Liver (tissue), 9 donors: ENCODE results near the gene SRRM1. TPM values are rescaled to one million over a fixed set of nuclear protein-coding genes. Genes with fewer than 3 reads are reported as not detected.
"Not testable (repeated sequence)": the region's sequence is repeated elsewhere in the genome, so short reads cannot be mapped to it uniquely, and the experiment has no call there.

ENCODE experiments used
- DNase-seq: peaks from one replicate; pipeline ENCODE4 v3.0.0-alpha.2; 2017; ENCODE audit warnings: low spot score
- H3K27ac ChIP-seq, 2 donors: one replicate each; pipeline ENCODE4 v1.7.0; 2013; ENCODE audit warnings: inconsistent platforms in 2 of 2, low read length in 2 of 2, control low read depth in 1 of 2, low read depth in 1 of 2, mild to moderate bottlenecking in 1 of 2
- H3K27me3 ChIP-seq, 4 donors: one replicate each; pipeline versions ENCODE4 v1.6.1 to v1.7.0; 2013; ENCODE audit warnings: low read length in 3 of 4, inconsistent platforms in 1 of 4, mild to moderate bottlenecking in 1 of 4, moderate library complexity in 1 of 4; ENCODE audit not compliant: control insufficient read depth in 4 of 4, insufficient read depth in 4 of 4
- H3K36me3 ChIP-seq, 4 donors: one replicate each; pipeline versions ENCODE4 v1.6.1 to v1.7.0; 2013; ENCODE audit warnings: low read length in 3 of 4, mild to moderate bottlenecking in 3 of 4, low read depth in 1 of 4, moderate library complexity in 1 of 4; ENCODE audit not compliant: control insufficient read depth in 4 of 4, insufficient read depth in 3 of 4
- H3K4me1 ChIP-seq, 4 donors: one replicate each; pipeline versions ENCODE4 v1.6.1 to v1.7.0; 2013; ENCODE audit warnings: low read length in 3 of 4, mild to moderate bottlenecking in 3 of 4, moderate library complexity in 1 of 4; ENCODE audit not compliant: control insufficient read depth in 4 of 4, insufficient read depth in 4 of 4
- H3K4me3 ChIP-seq, 3 donors: one replicate each; pipeline versions ENCODE4 v1.6.1 to v1.7.0; 2013; ENCODE audit warnings: low read length in 3 of 3, control low read depth in 1 of 3, low read depth in 1 of 3, mild to moderate bottlenecking in 1 of 3
- H3K9ac ChIP-seq, 2 donors: one replicate each; pipeline ENCODE4 v1.7.0; 2013; ENCODE audit warnings: low read length in 2 of 2, mild to moderate bottlenecking in 2 of 2, moderate library complexity in 2 of 2, control low read depth in 1 of 2, low read depth in 1 of 2
- H3K9me3 ChIP-seq, 4 donors: one replicate each; pipeline versions ENCODE4 v1.6.1 to v1.7.0; 2013; ENCODE audit warnings: low read length in 3 of 4; ENCODE audit not compliant: control insufficient read depth in 4 of 4
- EGR1 ChIP-seq, 2 donors: IDR thresholded peaks; 2 replicates each; pipeline ENCODE4 v1.6.1; 2016 to 2018; ENCODE audit warnings: antibody characterized with exemption in 2 of 2, low read depth in 2 of 2
- HNF4A ChIP-seq, 2 donors: conservative IDR thresholded peaks; 2 replicates each; pipeline ENCODE4 v1.6.1; 2016; ENCODE audit warnings: antibody characterized with exemption in 2 of 2, mild to moderate bottlenecking in 2 of 2
- HNF4G ChIP-seq: IDR thresholded peaks from 2 replicates; pipeline ENCODE4 v1.6.1; 2016; ENCODE audit warnings: antibody characterized with exemption
- NR2F2 ChIP-seq: IDR thresholded peaks from 2 replicates; pipeline ENCODE4 v1.6.1; 2016; ENCODE audit warnings: antibody characterized with exemption
- RAD21 ChIP-seq, 2 donors: IDR thresholded peaks; 2 replicates each; pipeline ENCODE4 v1.6.1; 2016; ENCODE audit warnings: antibody characterized with exemption in 2 of 2, mild to moderate bottlenecking in 2 of 2
- RXRA ChIP-seq, 2 donors: IDR thresholded peaks; 2 replicates each; pipeline ENCODE4 v1.6.1; 2017 to 2018; ENCODE audit warnings: antibody characterized with exemption in 2 of 2, mild to moderate bottlenecking in 1 of 2
- SP1 ChIP-seq: IDR thresholded peaks from 2 replicates; pipeline ENCODE4 v1.6.1; 2018; ENCODE audit warnings: antibody characterized with exemption, mild to moderate bottlenecking
- WGBS: extraction: QIAGEN DNeasy Blood & Tissue Kit; methylation state at CpG from one replicate; pipeline ENCODE4 v1.1.7; 2013; 5-methylcytosine and 5-hydroxymethylcytosine counted together
- polyA plus RNA-seq, 2 donors: library from polyadenylated mRNA; stranded (reverse) in 1 of 2; unstranded in 1 of 2; fragments of 200-250 nt in 1 of 2; fragments of >200 nt in 1 of 2; fragmentation: Nextera tagmentation in 1 of 2; extraction: Ambion mirVana in 1 of 2; gene quantifications; one replicate each; pipeline versions ENCODE4 v1.2.1 to v1.2.3, GENCODE V29; 2013 to 2015
- total RNA-seq, 2 donors: library from RNA; depleted of rRNA; stranded (reverse); fragments of >200 nt; gene quantifications; one replicate each; pipeline ENCODE4 v1.2.3, GENCODE V29; 2014
- TF ChIP-seq, protein P1 (sequence below): IDR thresholded peaks from 2 replicates; pipeline ENCODE4 v1.6.1; 2016; ENCODE audit warnings: antibody characterized with exemption
- donor health status: healthy.
- donor health status: healthy.
- donor health status: healthy.
- donor health status: healthy.
- donor health status: healthy.

SRRM1 gene
- total and polyA plus RNA-seq, 4 donors, result 18.4 to 66.0 (median 31.6) TPM

DNA sequence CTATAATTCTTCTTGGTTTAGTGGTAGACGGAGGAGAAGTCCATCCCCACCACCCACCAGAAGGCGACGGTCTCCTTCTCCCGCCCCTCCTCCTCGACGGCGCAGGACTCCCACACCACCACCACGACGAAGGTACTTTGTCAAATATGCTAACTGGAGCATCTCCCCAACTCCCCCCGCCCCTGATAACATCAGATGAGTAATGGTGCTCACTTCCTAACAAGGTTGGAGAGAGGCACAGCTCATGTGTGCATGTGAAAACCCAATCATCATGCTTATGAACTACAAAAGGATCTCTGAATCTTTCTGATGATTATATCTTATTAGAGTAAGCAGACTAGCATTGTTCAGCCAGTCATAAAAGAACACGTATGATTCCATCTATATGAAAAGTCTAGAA lies 23.7 kb downstream of the SRRM1 start:
- TF ChIP-seq RAD21 (IDR thresholded peaks at IDR 0.05) (no peak), RXRA (IDR thresholded peaks at IDR 0.05) (no peak), HNF4G (no peak), SP1 (no peak), NR2F2 (no peak)
- TF ChIP-seq, protein P1, sequence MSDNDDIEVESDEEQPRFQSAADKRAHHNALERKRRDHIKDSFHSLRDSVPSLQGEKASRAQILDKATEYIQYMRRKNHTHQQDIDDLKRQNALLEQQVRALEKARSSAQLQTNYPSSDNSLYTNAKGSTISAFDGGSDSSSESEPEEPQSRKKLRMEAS, result no peak
- H3K9ac ChIP-seq, result no peak overlapping the region
- peaks cover 1 to 7% (median 5%) of the 10 kb centered on the region in 4 donors for H3K4me1 ChIP-seq
- no peaks in the 10 kb centered on the region for H3K27me3 ChIP-seq
- H3K9me3 ChIP-seq, result no peaks in the 10 kb centered on the region
- H3K27ac ChIP-seq, result no peak overlapping the region
- DNase-seq, result no peak
- no peak overlapping the region for H3K4me3 ChIP-seq
- 91% methylated on average over 11 of the region's 11 CpGs for WGBS
- peaks cover 23 to 88% (median 78%) of the 10 kb centered on the region in 4 donors for H3K36me3 ChIP-seq

- 91% methylated on average over 4 of the region's 4 CpGs for WGBS
- H3K27me3 ChIP-seq, H3K27ac ChIP-seq: not testable (repeated sequence)
Measured at GRCh38 chr1:24671372-24671771, 28.3 kb downstream of the SRRM1 start.

DNA sequence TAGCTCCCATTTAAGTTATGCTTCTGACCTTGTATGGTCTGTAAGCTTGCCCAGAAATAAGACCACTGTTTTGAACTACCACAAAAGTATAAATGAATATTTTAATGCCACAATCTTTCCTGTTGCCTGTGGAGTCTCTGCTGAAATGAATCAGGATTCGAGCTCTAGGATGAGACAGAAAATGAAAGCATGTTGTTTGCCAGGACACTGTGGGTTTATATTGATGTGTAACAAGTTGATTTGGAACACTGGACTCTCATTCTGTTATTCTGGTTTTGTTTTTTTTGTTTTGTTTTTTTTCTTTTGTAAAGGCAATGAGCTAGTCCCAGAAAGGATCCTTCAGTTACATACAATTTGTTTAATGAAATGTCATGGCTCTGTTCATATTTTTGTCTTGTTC lies 29.6 kb downstream of the SRRM1 start:
- 15% methylated on average over 1 of the region's 1 CpG for WGBS
- not testable (repeated sequence) for DNase-seq

More at GRCh38 chr1:24671372-24671771, 28.3 kb downstream of the SRRM1 start:
- peaks cover 15 to 66% (median 57%) of the 10 kb centered on the region in 4 donors for H3K36me3 ChIP-seq
- not testable (repeated sequence) for H3K9ac ChIP-seq, H3K9me3 ChIP-seq, DNase-seq, H3K4me3 ChIP-seq
- H3K4me1 ChIP-seq, result peaks cover 0 to 13% (median 5%) of the 10 kb centered on the region in 4 donors

GRCh38 chr1:24673341-24673740 lies 30.2 kb downstream of the SRRM1 start:
- no peak for TF ChIP-seq EGR1 (IDR thresholded peaks at IDR 0.05; ENCODE audit: low read depth in 2 of 2)
- DNase-seq, result no peak
- 95% methylated on average over 6 of the region's 6 CpGs for WGBS

More for the DNA sequence above, 29.6 kb downstream of the SRRM1 start:
- Histone ChIP-seq H3K36me3 (peaks cover 15 to 59% (median 47%) of the 10 kb centered on the region in 4 donors), H3K4me1 (peaks cover 0 to 13% (median 5%) of the 10 kb centered on the region in 4 donors)
- not testable (repeated sequence) for H3K27me3 ChIP-seq, H3K27ac ChIP-seq, H3K4me3 ChIP-seq, H3K9ac ChIP-seq, H3K9me3 ChIP-seq
- TF ChIP-seq HNF4A (conservative IDR thresholded peaks at IDR 0.05), result peak in 1 of 2 donors; percentile 14

DNA sequence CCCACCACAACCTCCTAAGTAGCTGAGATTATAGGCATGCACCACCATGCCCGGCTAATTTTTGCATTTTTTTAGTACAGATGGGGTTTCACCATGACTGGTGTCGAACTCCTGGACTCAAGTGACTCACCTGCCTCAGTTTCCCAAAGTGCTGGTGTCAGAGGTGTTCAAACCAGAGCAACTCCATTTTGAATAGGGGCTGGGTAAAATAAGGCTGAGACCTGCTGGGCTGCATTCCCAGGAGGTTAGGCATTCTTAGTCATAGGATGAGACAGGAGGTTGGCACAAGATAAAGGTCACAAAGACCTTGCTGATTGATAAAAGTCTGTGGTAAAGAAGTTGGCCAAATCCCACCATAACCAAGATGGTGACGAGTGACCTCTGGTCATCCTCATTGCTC lies 35.3 kb downstream of the SRRM1 start:
- H3K27me3 ChIP-seq, H3K9ac ChIP-seq, H3K4me3 ChIP-seq, H3K27ac ChIP-seq, H3K4me1 ChIP-seq, H3K9me3 ChIP-seq, DNase-seq: not testable (repeated sequence)
- peaks cover 6 to 23% (median 14%) of the 10 kb centered on the region in 4 donors for H3K36me3 ChIP-seq
- 96% methylated on average over 3 of the region's 3 CpGs for WGBS

More at GRCh38 chr1:24673341-24673740, 30.2 kb downstream of the SRRM1 start:
- H3K27me3 ChIP-seq, result no peaks in the 10 kb centered on the region
- H3K4me3 ChIP-seq, result no peak overlapping the region
- H3K36me3 ChIP-seq, result peaks cover 15 to 55% (median 43%) of the 10 kb centered on the region in 4 donors
- H3K9ac ChIP-seq, result no peak overlapping the region
- H3K9me3 ChIP-seq, result no peaks in the 10 kb centered on the region
- H3K4me1 ChIP-seq, result peaks cover 0 to 13% (median 5%) of the 10 kb centered on the region in 4 donors
- no peak overlapping the region for H3K27ac ChIP-seq
